GM12872 (cell line): ENCODE measurements around the gene ITM2B.

Experiments
- CTCF ChIP-seq: IDR thresholded peaks from 3 replicates; pipeline ENCODE4 v1.5.1; 2011; ENCODE audit warnings: low read depth, mild to moderate bottlenecking, low read length, moderate library complexity; ENCODE audit not compliant: insufficient read depth

The ITM2B gene

GRCh38 chr13:48317511-48318376, 84.7 kb downstream of the ITM2B start:
- no peak for TF ChIP-seq CTCF

GRCh38 chr13:48318377-48318811, 85.4 kb downstream of the ITM2B start:
- TF ChIP-seq CTCF = no peak

- no peak for TF ChIP-seq CTCF
Observed at GRCh38 chr13:48318821-48319511, 86.0 kb downstream of the ITM2B start.
